GM18526 (cell line): ENCODE results near the gene CD151.

ENCODE experiments used
- POLR2A ChIP-seq: IDR thresholded peaks from 3 replicates; pipeline ENCODE4 v1.6.1; 2011; ENCODE audit not compliant: insufficient read length; ENCODE audit errors: extremely low read depth

Gene CD151

DNA sequence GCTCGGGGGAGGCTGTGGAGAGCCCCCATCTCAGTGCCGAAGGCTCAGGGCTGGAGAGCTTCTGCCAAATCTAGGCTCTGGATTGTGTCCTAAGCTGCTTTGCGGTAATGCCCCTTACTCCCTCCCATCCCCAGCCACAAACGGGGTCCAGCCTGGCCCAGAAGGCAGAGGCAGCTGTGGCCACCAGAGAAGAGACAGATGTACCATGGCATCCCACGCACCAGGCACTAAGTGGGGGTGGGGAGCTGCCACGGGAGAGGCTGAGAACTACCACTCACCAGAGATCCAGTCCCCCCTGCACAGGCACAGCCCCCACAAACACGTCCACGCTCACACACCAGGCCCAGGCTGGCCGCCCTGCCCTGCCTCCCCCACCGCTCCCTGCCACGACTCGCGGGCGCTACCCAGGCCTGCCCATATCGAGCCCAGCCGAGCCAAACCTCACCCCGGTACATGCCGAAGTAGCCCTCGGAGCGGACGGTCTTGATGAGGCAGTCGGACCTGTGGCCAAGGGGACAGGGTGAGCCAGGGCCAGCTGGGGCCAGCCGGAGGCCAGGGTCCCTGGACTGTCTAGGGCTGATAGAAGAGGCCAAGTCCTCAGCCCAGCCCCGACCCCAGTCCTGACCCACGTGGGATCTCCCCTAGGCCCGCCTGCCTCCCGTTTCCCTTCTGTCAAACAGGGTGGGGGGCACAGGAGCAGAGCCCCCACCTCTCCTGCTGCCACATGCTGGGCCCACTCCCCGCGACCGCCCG is 38.6 kb upstream of the CD151 start:
- no peak for TF ChIP-seq POLR2A

DNA sequence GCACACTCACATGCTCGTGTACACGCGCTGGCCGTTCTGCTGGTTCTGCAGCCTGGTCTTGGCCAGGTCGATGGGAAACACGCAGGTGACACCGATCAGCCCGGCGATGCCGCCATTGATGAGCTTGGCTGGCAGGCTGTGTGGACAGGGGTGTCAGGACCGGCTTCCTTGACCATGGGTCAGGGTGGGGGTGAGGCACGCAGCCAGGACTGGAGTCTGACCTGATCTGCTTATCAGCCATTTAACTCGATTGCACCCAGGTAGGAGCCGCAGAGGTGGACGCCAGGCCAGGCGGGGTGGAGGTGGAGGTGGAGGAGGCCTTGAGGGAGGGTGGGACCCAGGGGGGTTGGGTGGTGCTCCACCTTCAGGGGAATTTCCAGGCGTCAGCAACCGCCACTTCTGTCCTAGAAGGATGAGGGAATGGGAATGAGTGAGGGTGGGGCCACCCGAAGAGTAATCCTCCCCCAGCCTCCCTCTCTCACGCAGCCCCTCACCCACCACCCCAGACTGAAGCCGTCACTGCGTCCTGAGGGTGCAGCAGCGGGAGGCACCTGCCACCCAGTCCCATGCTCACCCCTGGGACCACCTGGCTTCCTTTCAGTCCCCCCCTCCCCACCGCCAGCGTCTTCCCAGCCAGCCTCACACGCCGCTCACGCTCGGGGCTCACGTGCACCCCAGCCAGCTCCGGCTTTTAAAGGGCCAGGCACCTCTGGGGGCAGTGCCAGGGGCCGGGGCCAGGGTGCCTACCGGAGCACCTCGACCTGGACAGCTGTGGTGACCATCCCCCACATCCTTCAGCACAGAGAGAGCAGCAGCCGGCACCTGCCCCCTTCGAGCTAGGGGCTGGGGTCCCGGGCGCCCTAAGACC is 37.8 kb upstream of the CD151 start:
- no peak for TF ChIP-seq POLR2A

DNA sequence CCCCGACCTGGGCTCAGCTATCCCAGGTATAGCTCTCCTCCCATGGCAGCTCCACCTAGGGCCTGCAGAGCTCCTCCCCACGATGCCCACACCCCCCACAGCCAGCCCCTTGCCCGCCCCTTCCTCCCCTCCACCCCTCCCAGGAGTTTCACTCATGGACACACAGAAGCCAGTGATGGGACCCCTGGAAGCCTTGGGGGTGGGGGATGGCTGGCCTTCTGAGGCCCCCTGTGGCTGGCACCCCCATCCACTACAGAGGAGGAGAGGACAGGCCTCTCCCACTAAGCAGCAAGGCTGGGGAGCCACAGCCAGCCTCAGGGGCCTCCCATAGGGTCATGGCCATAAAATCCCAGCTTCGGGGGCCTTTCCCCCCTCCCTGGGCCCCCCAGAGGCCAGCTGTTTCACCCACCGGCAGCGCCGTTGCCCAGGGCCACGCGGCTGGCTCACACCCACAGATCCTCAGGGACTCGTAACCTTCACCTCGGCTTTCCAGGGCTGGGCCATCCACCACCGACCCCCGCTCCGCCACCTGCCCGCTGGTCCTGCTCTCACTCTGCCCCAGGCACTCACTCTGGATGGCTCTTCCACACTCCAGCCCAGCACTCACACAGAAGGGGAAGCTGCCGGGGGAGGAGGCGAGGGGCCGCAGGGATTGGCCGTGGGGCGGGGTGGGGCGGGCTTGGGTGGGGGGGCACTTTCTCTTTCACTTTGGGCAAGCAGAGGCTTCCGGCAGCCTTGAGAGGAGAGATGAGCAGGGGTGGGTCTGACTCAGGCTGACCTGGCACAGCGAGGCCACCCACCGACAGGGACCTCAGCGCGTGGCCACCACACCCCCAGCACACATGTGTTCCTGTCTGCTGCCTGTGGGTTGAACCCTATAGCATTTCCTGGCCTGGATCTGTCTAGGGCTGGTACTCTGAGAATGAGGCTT is 36.9 kb upstream of the CD151 start:
- TF ChIP-seq POLR2A, result peak; percentile 49

DNA sequence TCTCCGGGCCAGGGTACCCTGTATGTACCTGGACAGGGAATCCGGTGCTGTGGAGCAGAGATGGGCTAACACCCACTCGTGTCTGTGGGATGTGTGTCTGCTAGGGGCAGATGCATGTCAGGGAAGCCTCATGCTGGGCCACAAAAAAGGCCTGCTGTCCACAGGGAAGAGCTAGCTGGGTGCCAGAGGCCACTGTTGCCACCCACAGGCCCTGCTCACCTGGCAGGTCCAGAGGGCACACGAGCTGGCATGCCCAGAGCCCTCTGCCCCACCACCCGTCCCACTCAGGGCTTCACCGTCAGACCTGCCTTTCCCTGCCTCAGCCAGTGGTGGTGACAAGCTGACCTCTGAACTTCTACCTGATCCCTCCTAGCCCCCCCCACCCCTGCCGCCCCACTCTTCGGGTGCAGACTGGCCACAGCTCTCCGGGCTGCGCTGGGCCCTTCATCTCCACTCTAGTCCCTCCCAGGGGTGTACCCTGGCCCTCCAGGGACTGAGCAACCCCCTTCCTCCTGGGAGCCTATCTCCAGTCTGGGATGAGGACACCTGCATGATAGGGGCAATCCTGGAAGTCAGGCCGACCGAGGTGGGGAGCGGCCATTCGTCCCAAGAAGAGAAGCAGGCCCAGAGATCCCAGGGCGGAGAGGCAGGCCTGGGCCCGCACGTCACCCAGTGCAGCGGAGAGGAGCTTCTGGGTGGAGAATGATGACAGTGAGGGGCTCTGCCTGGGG is 36.0 kb upstream of the CD151 start:
- TF ChIP-seq POLR2A, result peak; percentile 3

DNA sequence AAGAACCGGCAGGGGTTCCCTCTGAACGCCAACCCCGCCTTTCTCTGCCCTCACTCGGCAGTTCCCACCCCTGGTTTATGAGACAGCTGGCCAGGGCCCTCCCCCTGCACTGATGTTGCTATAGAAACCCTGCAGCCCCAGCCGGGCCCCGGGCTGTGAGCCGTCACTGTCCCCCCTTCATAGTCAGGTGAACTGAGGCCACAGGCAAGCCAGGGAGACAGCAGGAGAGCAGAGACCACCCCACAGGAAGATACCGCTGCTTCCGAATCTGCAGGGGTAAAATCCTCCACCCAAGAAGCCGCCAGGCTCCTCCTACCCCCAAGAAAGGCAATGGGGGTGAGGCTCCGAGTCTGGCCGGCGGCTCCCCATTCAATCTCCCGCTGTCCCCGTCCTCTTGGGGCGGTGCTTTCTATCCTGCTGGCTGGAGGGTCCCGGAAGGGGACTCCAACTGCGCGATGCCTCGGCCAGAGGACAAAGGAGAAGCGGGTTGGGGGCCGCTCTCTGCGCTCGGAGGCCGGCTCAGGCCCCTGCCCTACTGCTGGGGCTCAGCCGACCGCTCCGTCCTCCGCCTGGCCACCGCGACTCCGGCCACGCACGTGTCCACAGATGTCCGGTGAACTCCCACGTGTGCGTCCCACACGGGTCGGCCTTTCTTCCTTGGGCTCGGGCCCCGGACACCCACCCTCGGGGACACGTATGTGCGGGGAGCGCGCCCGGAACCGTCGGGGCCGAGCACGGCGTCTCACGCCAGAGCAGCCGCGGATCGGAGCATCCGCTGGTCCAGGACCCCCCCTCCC is 35.3 kb upstream of the CD151 start:
- no peak for TF ChIP-seq POLR2A

DNA sequence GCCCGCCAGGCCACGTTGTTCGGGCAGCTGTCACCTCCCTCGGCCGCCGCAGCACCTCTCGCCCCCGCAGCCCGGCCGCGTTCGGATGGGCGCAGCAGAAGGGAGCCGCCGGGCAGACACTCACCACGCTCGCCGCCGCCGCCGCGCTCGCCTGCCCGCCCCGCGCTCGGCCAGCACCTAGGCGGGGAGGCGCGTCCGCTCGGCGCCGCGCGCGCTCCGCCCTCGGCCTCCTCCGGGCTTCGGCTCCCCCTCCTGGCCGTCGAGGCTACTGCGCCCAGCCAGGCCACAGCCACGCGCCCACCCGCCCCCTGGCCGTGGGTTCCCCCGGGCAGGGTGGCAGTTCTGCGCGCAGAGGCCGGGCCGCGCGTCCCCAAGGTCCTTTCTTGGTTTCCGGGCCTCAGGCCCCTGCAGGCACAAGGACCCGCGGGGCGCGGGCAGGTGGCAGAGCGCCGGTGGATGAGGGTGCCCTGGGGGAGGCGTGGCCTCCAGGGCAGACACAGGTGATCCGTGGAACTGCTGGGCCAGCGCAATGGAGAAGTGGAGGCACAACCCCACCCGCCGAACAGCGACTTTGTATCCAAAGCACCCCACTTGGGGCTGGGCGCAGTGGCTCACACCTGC is 34.5 kb upstream of the CD151 start, which contains the start of gene SLC25A22:
Gene SLC25A22, minus strand, starts transcription at position 189 of the 621 bp plus-strand sequence. CDS start 3,275 bp downstream, outside the sequence.
- TF ChIP-seq POLR2A, result peak; percentile 66

DNA sequence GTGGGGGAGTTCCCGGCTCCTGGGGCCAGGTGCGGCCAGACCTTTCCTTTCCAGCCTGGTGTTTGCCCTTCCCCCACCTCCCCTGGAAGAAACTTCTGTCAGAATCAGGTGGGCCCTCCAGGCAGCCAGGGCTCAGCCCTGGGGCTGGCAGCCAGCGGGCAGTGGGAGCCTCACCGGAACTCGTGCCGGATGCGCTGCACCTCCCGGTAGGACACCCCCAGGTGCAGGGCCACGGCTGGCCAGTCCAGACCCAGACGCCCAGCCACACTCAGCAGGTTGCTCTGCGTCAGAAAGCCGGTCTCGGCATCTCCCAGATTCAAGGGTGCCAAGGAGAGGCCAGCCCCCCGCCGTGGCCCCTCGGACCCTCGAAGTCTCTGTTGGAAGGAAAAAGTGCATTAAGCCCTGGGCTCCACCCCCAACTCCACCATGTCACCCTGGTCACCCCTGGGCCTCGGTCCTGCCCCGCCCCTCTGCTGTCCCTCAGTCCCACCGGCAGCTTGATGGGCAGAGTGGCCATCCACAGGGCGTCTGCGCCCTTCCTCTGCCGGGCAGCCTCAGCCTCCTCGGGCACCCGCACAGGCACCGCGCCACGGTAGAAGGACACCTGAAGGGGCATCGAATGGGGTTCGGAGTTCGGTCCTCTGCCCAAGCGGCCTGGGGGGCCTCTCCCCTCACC is 33.0 kb upstream of the CD151 start:
- no peak for TF ChIP-seq POLR2A

DNA sequence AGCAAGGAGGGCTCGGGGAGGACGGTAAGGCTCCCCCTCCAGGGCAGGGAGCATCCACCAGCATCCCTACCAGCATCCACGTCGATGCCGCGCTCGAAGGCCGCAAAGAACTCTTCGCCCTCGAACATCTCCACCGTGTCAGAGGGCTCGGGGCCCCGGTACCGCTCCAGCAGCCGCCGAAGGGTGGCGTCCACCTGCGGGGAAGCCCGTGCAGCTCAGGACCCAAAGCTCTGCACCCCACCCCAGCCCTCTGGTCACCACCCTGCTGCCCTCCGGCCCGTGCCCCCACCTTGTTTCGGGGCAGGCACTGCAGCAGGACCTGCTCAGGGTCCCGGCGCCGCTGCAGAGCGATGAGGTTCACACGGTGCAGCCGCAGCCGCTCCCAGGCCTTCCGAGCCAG is 32.3 kb upstream of the CD151 start:
- no peak for TF ChIP-seq POLR2A

DNA sequence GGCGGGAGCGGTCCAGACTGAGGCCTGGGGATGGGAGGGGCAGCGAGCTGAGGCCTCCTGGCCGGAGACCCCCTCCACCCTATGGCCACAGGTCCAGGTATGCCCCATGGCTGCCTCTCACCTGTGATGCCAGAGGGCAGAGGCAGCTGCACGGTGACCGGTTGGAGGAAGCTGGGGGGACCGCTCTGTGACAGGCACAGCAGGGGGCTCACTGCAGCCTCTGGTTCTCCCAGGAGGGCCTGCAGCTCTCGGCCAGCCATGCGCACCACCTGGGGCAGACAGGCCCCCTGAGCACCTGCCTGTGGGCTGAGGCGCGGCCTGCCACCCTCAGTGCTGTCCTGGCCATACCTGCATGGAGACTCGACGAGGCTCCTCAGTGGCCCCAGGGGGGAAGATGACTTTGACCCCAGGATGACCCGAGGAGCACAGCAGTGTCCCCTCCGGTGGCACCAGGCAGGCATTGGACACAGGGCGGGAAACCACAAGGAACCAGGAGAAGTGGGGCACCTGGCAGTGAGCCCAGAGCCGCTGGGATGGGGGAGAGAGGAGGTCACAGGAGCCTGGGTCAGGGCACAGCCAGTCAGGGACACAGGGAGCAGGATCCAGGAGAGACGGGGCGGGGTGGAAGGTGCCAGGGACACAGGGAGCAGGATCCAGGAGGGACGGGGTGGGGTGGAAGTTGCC is 31.5 kb upstream of the CD151 start:
- no peak for TF ChIP-seq POLR2A

DNA sequence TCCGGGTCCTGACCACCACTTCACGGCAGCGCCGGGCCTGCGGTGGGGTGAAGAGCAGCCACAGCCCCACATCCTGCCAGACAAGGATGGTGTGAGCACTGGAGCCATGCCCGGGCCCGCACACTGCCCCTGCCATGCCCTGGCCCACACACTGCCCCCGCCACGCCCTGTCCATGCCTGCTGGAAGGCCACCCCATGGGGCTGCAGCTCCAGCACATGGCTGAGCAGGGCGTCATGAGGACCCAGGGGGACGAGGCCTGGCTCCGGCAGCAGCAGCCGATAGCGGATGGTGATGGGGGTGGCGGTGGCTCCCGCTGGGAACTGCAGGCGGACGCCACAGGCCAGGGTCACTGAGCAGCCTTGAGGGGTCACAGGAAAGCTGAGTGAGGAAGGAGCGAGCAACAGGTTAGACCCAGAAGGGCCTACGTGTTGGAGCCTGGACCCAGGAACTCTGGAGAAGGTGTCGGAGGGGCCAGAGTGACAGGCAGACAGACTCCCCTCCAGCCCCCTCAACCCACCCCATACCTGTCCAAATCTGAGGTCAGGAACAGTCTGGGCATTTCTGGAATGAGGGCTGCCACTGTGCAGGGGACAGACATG is 30.6 kb upstream of the CD151 start:
- no peak for TF ChIP-seq POLR2A

DNA sequence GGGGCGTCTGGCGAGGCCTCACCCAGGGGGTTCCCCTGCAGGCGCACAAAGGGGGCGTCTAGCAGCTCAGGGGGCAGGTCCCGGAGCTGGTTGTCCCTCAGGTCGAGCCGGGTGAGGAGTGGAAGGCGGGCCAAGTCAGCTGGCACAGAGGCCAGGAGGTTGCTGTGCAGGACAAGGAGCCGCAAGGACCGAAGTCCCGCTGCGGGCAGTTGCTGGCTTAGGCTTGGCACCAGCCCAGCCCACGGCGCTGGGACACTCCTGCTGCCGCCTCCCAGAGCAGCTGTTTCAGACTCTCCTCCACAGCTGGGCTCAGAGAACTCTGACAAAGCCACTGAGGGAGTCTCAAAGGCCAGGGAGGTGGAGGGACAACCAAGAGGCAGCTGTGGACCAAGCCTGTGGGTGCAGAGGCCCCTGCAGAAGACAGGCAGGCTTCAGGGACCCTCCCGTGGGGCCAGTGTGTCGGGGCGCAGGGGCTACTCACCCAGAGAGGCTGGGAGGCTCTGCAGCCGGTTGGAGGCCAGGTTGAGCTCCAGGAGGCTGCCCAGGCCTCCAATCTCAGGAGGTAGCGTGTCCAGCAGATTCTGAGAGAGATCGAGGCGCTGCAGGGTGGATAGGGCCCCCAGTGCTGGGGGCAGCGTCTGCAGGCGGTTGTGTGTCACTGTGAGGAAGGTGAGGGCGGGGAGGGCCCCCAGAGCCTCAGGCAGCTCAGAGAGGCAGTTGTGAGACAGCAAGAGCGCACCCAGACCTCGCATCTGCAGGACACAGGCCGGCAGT is 29.9 kb upstream of the CD151 start:
- no peak for TF ChIP-seq POLR2A

DNA sequence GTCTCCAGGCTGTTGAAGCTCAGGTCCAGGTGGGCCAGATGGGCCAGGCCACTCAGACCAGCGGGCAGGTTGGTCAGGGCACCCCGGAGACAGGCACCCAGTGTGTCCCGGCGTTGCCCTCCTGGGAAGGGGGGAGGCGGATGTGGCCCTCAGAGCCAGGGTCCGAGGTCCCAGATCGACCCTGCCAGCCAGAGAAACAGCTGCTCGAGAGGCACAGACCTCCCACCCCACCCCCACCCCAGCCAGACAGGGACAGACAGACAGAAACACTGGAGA is 29.3 kb upstream of the CD151 start:
- no peak for TF ChIP-seq POLR2A
